Measurements from ENCODE around the gene MFN1. TPM values are rescaled to one million over a fixed set of nuclear protein-coding genes. Genes with fewer than 3 reads are reported as not detected.

The MFN1 gene
- total RNA-seq, 1 donor from 2014 or later = 56.9 TPM

DNA sequence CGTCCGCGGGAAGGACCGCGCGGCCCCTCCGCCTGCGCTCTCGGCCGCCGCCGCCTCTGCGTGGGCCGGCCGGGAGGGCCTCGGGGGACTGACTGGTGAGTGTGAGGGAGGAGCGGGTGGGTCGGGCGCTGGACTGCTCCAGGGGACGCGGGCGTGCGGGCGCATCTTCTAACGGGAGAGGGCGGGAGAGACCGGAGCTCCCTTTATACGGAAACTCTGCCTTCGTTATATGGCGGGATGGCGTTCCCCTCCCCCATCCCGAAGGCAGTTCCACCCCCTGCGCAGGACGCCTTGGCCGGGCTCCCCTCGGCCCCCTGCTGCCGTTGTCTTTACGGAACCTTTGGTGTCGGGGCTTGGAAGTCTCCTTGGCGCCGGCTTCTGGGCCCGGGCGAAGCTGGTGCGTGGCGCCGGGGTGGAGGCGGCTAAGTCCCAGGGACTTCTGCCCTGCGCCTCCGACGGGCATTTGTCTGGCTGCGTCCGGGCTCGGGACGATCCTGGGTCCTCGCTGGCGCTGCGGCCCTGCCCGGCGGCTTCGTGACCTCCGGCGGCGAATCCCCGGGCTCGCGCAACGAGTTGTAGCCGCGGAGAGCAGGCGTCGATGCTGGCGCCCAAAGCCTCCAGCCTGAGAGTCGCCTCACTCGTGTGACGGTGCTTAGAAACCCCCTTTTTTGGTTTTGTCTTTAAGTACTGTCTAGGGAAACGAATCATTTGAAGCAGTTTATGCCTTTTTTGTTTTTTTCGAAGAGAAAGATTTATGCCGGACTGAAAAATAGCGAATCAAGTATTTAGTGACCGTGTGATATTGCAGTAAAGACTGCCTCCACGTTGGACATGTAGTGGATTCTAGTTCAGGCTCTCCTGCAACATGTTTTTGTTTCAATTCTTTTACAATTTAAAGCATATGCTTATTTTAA, 24.1 kb upstream of the MFN1 start:
- Mint-ChIP-seq H3K9me3 (ENCODE audit: unreplicated experiment) (no peaks in the 10 kb centered on the region), H3K4me3 (ENCODE audit: unreplicated experiment) (peak overlapping the region; percentile 91), H3K36me3 (ENCODE audit: unreplicated experiment) (peaks cover 8% of the 10 kb centered on the region), H3K27me3 (ENCODE audit: unreplicated experiment) (no peaks in the 10 kb centered on the region), H3K27ac (ENCODE audit: unreplicated experiment) (peak overlapping the region; percentile 90), H3K4me1 (ENCODE audit: unreplicated experiment) (peaks cover 33% of the 10 kb centered on the region)
- TF ChIP-seq, protein P1, sequence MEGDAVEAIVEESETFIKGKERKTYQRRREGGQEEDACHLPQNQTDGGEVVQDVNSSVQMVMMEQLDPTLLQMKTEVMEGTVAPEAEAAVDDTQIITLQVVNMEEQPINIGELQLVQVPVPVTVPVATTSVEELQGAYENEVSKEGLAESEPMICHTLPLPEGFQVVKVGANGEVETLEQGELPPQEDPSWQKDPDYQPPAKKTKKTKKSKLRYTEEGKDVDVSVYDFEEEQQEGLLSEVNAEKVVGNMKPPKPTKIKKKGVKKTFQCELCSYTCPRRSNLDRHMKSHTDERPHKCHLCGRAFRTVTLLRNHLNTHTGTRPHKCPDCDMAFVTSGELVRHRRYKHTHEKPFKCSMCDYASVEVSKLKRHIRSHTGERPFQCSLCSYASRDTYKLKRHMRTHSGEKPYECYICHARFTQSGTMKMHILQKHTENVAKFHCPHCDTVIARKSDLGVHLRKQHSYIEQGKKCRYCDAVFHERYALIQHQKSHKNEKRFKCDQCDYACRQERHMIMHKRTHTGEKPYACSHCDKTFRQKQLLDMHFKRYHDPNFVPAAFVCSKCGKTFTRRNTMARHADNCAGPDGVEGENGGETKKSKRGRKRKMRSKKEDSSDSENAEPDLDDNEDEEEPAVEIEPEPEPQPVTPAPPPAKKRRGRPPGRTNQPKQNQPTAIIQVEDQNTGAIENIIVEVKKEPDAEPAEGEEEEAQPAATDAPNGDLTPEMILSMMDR (IDR thresholded peaks at IDR 0.05) = no peak
- DNase-seq (ENCODE audit: extremely low spot score, unreplicated experiment) = peak; percentile 89

DNA sequence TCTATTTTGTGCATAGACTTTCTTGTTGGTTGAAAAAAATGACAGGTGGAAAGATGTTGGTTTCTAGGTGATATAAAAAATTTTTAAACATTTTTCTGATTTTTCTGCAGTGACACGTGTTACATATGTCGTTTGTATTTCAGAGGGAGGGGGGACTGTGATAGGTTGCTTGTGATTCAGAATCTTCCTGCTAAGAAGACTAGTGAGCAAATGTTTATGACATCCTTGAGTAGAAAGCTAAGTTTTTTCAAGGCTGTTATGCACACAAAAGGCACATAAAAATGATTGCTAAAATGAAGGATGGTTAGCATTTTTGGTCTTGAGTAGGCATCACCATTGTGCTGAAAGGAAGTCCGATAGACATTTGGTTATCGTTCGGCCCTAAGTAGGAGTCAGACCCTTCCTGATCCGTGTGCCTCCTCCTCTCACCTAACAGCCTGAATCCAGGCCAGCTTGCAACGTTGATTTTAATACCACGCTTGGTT, 23.2 kb upstream of the MFN1 start:
- TF ChIP-seq, protein P1 (IDR thresholded peaks at IDR 0.05) = no peak
- Mint-ChIP-seq H3K4me3 (ENCODE audit: unreplicated experiment) (peak overlapping the region; percentile 91), H3K36me3 (ENCODE audit: unreplicated experiment) (peaks cover 11% of the 10 kb centered on the region), H3K9me3 (ENCODE audit: unreplicated experiment) (no peaks in the 10 kb centered on the region), H3K4me1 (ENCODE audit: unreplicated experiment) (peaks cover 33% of the 10 kb centered on the region), H3K27ac (ENCODE audit: unreplicated experiment) (peak overlapping the region; percentile 90), H3K27me3 (ENCODE audit: unreplicated experiment) (no peaks in the 10 kb centered on the region)
- DNase-seq (ENCODE audit: extremely low spot score, unreplicated experiment) = no peak

DNA sequence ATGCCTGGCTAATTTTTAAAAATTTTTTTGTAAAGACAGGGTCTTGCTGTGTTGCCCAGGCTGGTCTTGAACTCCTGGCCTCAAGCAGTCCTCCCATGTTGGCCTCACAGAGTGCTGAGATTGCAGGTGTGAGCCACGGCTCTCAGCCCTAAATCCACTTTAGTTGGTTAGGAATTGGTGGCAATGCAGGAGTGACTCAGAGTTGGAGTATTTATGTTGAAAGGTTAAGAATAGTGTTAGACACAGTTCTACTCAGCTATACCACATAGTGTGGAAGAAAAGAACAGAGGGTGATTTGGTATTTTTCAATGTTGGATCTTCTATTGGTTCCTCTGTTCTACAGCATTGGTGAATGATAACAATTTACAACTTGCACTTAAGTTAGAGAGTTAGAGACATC, 17.1 kb upstream of the MFN1 start:
- no peak for DNase-seq (ENCODE audit: extremely low spot score, unreplicated experiment)
- Mint-ChIP-seq H3K27ac (ENCODE audit: unreplicated experiment) (no peak overlapping the region), H3K4me1 (ENCODE audit: unreplicated experiment) (peaks cover 6% of the 10 kb centered on the region), H3K36me3 (ENCODE audit: unreplicated experiment) (peaks cover 47% of the 10 kb centered on the region), H3K27me3 (ENCODE audit: unreplicated experiment) (no peaks in the 10 kb centered on the region), H3K9me3 (ENCODE audit: unreplicated experiment) (no peaks in the 10 kb centered on the region), H3K4me3 (ENCODE audit: unreplicated experiment) (no peak overlapping the region)
- TF ChIP-seq, protein P1 (IDR thresholded peaks at IDR 0.05) = no peak

DNA sequence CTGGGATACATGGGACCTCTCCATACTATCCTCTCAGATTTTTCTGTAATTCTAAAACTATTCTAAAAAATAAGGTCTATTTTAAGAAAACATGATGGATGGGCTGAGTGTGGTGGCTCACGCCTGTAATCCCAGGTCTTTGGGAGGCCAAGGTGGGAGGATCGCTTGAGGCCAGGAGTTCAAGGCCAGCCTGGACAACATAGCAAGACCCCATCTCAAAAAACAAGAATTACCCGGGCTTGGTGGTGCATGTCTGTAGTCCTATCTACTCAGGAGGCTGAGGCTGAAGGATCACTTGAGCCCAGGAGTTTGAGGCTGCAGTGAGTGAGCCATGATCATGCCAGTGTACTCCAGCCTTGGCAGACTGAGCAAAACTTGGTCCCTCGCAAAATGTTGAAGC, 15.3 kb upstream of the MFN1 start:
- Mint-ChIP-seq H3K27me3 (ENCODE audit: unreplicated experiment) (no peaks in the 10 kb centered on the region), H3K27ac (ENCODE audit: unreplicated experiment) (no peak overlapping the region), H3K9me3 (ENCODE audit: unreplicated experiment) (no peaks in the 10 kb centered on the region)

DNA sequence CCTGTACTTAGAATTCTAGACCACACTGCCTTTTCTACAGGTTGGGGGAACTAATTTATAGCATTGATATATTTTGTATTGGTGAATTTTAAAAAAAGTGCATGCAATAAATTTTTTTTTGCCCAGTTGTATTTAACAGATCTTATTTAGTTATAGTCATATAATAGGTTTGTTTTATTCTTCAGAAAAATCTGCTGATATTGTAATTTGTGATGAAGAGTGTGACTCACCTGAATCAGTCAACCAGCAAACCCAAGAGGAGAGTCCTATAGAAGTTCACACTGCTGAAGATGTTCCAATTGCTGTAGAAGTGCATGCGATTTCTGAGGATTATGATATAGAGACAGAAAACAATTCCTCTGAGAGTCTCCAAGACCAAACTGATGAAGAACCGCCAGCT, 14.4 kb upstream of the MFN1 start:
- H3K9me3 Mint-ChIP-seq (ENCODE audit: unreplicated experiment) = no peaks in the 10 kb centered on the region
- DNase-seq (ENCODE audit: extremely low spot score, unreplicated experiment) = no peak
- H3K36me3 Mint-ChIP-seq (ENCODE audit: unreplicated experiment) = peaks cover 55% of the 10 kb centered on the region
- no peak overlapping the region for H3K27ac Mint-ChIP-seq (ENCODE audit: unreplicated experiment)
- TF ChIP-seq, protein P1 (IDR thresholded peaks at IDR 0.05) = no peak
- H3K27me3 Mint-ChIP-seq (ENCODE audit: unreplicated experiment) = no peaks in the 10 kb centered on the region
- no peak overlapping the region for H3K4me3 Mint-ChIP-seq (ENCODE audit: unreplicated experiment)
- H3K4me1 Mint-ChIP-seq (ENCODE audit: unreplicated experiment) = no peaks in the 10 kb centered on the region

More for the DNA sequence above, 15.3 kb upstream of the MFN1 start:
- TF ChIP-seq, protein P1 (IDR thresholded peaks at IDR 0.05) = no peak
- peaks cover 54% of the 10 kb centered on the region for H3K36me3 Mint-ChIP-seq (ENCODE audit: unreplicated experiment)
- no peak for DNase-seq (ENCODE audit: extremely low spot score, unreplicated experiment)
- H3K4me1 Mint-ChIP-seq (ENCODE audit: unreplicated experiment) = peaks cover 4% of the 10 kb centered on the region
- H3K4me3 Mint-ChIP-seq (ENCODE audit: unreplicated experiment) = no peak overlapping the region
